ENCODE measurements around the gene DNAJC1.

DNAJC1 gene

GRCh38 chr10:21953585-21954057 is 49.9 kb downstream of the DNAJC1 start:
- H3K4me2 ChIP-seq (ENCODE audit: insufficient read depth, low read length) = no peak overlapping the region
- no peaks in the 10 kb centered on the region for H3K79me2 ChIP-seq (ENCODE audit: insufficient read depth, low read length)
- H3K4me1 ChIP-seq (ENCODE audit: insufficient read depth, low read length) = no peaks in the 10 kb centered on the region
- peak; percentile 72 for ATAC-seq (ENCODE audit: insufficient read depth, low read depth)
- H3K9me3 ChIP-seq (ENCODE audit: insufficient read depth, low read length, severe bottlenecking) = no peaks in the 10 kb centered on the region
- no peak overlapping the region for H2AFZ ChIP-seq (ENCODE audit: low read depth, low read length)
- DNase-seq = no peak
- no peaks in the 10 kb centered on the region for H3K27me3 ChIP-seq (ENCODE audit: insufficient read depth, low read length, poor library complexity)
- H3K9ac ChIP-seq (ENCODE audit: low read depth, low read length) = no peak overlapping the region
- H3K36me3 ChIP-seq (ENCODE audit: insufficient read depth, low read length) = no peaks in the 10 kb centered on the region
- no peaks in the 10 kb centered on the region for H4K20me1 ChIP-seq (ENCODE audit: insufficient read depth, low read length)
- H3K4me3 ChIP-seq (ENCODE audit: low read depth in 1 of 2, low read length in 2 of 2) = no peak overlapping the region
- no peak overlapping the region for H3K27ac ChIP-seq (ENCODE audit: low read length)
- TF ChIP-seq CTCF (IDR thresholded peaks at IDR 0.05; ENCODE audit: borderline replicate concordance, extremely low read depth, low read length, poor library complexity, severe bottlenecking) = peak; percentile 56
- no peak for TF ChIP-seq EZH2 (IDR thresholded peaks at IDR 0.05; ENCODE audit: borderline replicate concordance, low read depth, low read length, severe bottlenecking)

GRCh38 chr10:21950566-21950965 is 53.0 kb downstream of the DNAJC1 start:
- no peak for ATAC-seq (ENCODE audit: insufficient read depth, low read depth)
- Histone ChIP-seq H4K20me1 (ENCODE audit: insufficient read depth, low read length) (no peaks in the 10 kb centered on the region), H3K9me3 (ENCODE audit: insufficient read depth, low read length, severe bottlenecking) (no peaks in the 10 kb centered on the region), H3K4me2 (ENCODE audit: insufficient read depth, low read length) (no peak overlapping the region), H3K36me3 (ENCODE audit: insufficient read depth, low read length) (no peaks in the 10 kb centered on the region), H3K9ac (ENCODE audit: low read depth, low read length) (no peak overlapping the region), H2AFZ (ENCODE audit: low read depth, low read length) (no peak overlapping the region), H3K27me3 (ENCODE audit: insufficient read depth, low read length, poor library complexity) (no peaks in the 10 kb centered on the region), H3K4me1 (ENCODE audit: insufficient read depth, low read length) (no peaks in the 10 kb centered on the region), H3K4me3 (ENCODE audit: low read depth in 1 of 2, low read length in 2 of 2) (no peak overlapping the region), H3K79me2 (ENCODE audit: insufficient read depth, low read length) (no peaks in the 10 kb centered on the region), H3K27ac (ENCODE audit: low read length) (no peak overlapping the region)
- no peak for DNase-seq
- TF ChIP-seq EZH2 (IDR thresholded peaks at IDR 0.05; ENCODE audit: borderline replicate concordance, low read depth, low read length, severe bottlenecking) (no peak), CTCF (IDR thresholded peaks at IDR 0.05; ENCODE audit: borderline replicate concordance, extremely low read depth, low read length, poor library complexity, severe bottlenecking) (no peak)

GRCh38 chr10:21946946-21947345 is 56.6 kb downstream of the DNAJC1 start:
- Histone ChIP-seq H3K27ac (ENCODE audit: low read length) (no peak overlapping the region), H3K36me3 (ENCODE audit: insufficient read depth, low read length) (no peaks in the 10 kb centered on the region), H3K9ac (ENCODE audit: low read depth, low read length) (no peak overlapping the region), H3K9me3 (ENCODE audit: insufficient read depth, low read length, severe bottlenecking) (no peaks in the 10 kb centered on the region), H4K20me1 (ENCODE audit: insufficient read depth, low read length) (no peaks in the 10 kb centered on the region), H3K79me2 (ENCODE audit: insufficient read depth, low read length) (no peaks in the 10 kb centered on the region), H3K4me3 (ENCODE audit: low read depth in 1 of 2, low read length in 2 of 2) (no peak overlapping the region), H3K4me2 (ENCODE audit: insufficient read depth, low read length) (no peak overlapping the region), H2AFZ (ENCODE audit: low read depth, low read length) (no peak overlapping the region), H3K4me1 (ENCODE audit: insufficient read depth, low read length) (peaks cover 9% of the 10 kb centered on the region), H3K27me3 (ENCODE audit: insufficient read depth, low read length, poor library complexity) (no peaks in the 10 kb centered on the region)
- ATAC-seq (ENCODE audit: insufficient read depth, low read depth) (no peak), DNase-seq (no peak)
- TF ChIP-seq CTCF (IDR thresholded peaks at IDR 0.05; ENCODE audit: borderline replicate concordance, extremely low read depth, low read length, poor library complexity, severe bottlenecking) = no peak
- TF ChIP-seq EZH2 (IDR thresholded peaks at IDR 0.05; ENCODE audit: borderline replicate concordance, low read depth, low read length, severe bottlenecking) = no peak
